Measurements from ENCODE around the gene HDAC9.

HDAC9 gene

DNA sequence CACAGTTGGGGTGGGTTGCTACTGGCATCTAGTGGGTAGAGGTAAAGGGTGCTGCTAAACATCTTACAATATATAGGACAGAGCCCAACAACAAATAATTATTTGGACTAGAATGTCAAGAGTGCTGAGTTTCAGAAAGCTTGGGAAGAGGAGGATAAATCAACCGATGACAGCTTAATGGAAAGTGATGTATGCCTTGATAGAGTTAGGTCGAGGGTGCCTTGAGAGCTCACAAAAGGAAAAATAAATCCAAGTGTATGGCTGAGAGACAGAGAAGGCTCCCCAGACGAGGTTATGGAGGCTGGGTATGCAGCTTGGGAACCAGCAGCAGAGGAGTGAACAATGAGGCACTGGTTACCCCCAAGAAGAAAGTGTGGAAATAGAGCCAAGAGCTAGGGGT is 211.1 kb downstream of the HDAC9 start:
- Histone ChIP-seq H3K4me1 (ENCODE audit: low read length) (no peaks in the 10 kb centered on the region), H3K27me3 (ENCODE audit: low read depth, low read length) (no peaks in the 10 kb centered on the region), H4K20me1 (ENCODE audit: insufficient read depth, low read length) (no peaks in the 10 kb centered on the region), H3K27ac (ENCODE audit: low read length) (no peak overlapping the region), H3K36me3 (replicated peaks; ENCODE audit: low read depth, low read length) (no peaks in the 10 kb centered on the region), H3K9ac (ENCODE audit: low read length) (no peak overlapping the region), H3K4me3 (ENCODE audit: low read length) (no peak overlapping the region), H2AFZ (ENCODE audit: low read depth, low read length) (no peak overlapping the region), H3K79me2 (ENCODE audit: low read length) (no peaks in the 10 kb centered on the region), H3K4me2 (ENCODE audit: low read length) (no peak overlapping the region), H3K9me3 (ENCODE audit: insufficient read depth, low read length) (no peaks in the 10 kb centered on the region)
- TF ChIP-seq, protein P1, sequence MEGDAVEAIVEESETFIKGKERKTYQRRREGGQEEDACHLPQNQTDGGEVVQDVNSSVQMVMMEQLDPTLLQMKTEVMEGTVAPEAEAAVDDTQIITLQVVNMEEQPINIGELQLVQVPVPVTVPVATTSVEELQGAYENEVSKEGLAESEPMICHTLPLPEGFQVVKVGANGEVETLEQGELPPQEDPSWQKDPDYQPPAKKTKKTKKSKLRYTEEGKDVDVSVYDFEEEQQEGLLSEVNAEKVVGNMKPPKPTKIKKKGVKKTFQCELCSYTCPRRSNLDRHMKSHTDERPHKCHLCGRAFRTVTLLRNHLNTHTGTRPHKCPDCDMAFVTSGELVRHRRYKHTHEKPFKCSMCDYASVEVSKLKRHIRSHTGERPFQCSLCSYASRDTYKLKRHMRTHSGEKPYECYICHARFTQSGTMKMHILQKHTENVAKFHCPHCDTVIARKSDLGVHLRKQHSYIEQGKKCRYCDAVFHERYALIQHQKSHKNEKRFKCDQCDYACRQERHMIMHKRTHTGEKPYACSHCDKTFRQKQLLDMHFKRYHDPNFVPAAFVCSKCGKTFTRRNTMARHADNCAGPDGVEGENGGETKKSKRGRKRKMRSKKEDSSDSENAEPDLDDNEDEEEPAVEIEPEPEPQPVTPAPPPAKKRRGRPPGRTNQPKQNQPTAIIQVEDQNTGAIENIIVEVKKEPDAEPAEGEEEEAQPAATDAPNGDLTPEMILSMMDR (IDR thresholded peaks at IDR 0.05; ENCODE audit: low read depth, low read length), result no peak
- no peak for TF ChIP-seq EZH2phosphoT487 (IDR thresholded peaks at IDR 0.05; ENCODE audit: low read depth)

- Histone ChIP-seq H3K4me1 (ENCODE audit: low read length) (no peaks in the 10 kb centered on the region), H2AFZ (ENCODE audit: low read depth, low read length) (no peak overlapping the region), H3K9me3 (ENCODE audit: insufficient read depth, low read length) (no peaks in the 10 kb centered on the region), H3K9ac (ENCODE audit: low read length) (no peak overlapping the region), H3K79me2 (ENCODE audit: low read length) (no peaks in the 10 kb centered on the region), H3K4me2 (ENCODE audit: low read length) (no peak overlapping the region), H3K4me3 (ENCODE audit: low read length) (no peak overlapping the region), H3K36me3 (replicated peaks; ENCODE audit: low read depth, low read length) (no peaks in the 10 kb centered on the region), H3K27me3 (ENCODE audit: low read depth, low read length) (no peaks in the 10 kb centered on the region), H3K27ac (ENCODE audit: low read length) (no peak overlapping the region), H4K20me1 (ENCODE audit: insufficient read depth, low read length) (no peaks in the 10 kb centered on the region)
- no peak for TF ChIP-seq EZH2phosphoT487 (IDR thresholded peaks at IDR 0.05; ENCODE audit: low read depth)
- TF ChIP-seq, protein P1 (IDR thresholded peaks at IDR 0.05; ENCODE audit: low read depth, low read length), result no peak
These were observed 212.7 kb downstream of the HDAC9 start for GRCh38 chr7:18708204-18708603.

GRCh38 chr7:18715988-18716387 is 220.4 kb downstream of the HDAC9 start:
- Histone ChIP-seq H3K9ac (ENCODE audit: low read length) (no peak overlapping the region), H4K20me1 (ENCODE audit: insufficient read depth, low read length) (no peaks in the 10 kb centered on the region), H3K4me1 (ENCODE audit: low read length) (no peaks in the 10 kb centered on the region), H3K27me3 (ENCODE audit: low read depth, low read length) (no peaks in the 10 kb centered on the region), H3K9me3 (ENCODE audit: insufficient read depth, low read length) (no peaks in the 10 kb centered on the region), H3K79me2 (ENCODE audit: low read length) (no peaks in the 10 kb centered on the region), H3K27ac (ENCODE audit: low read length) (no peak overlapping the region), H3K36me3 (replicated peaks; ENCODE audit: low read depth, low read length) (no peaks in the 10 kb centered on the region), H2AFZ (ENCODE audit: low read depth, low read length) (no peak overlapping the region), H3K4me3 (ENCODE audit: low read length) (no peak overlapping the region), H3K4me2 (ENCODE audit: low read length) (no peak overlapping the region)
- TF ChIP-seq, protein P1 (IDR thresholded peaks at IDR 0.05; ENCODE audit: low read depth, low read length), result no peak
- no peak for TF ChIP-seq EZH2phosphoT487 (IDR thresholded peaks at IDR 0.05; ENCODE audit: low read depth)

- H3K27ac ChIP-seq (ENCODE audit: low read length), result no peak overlapping the region
- H3K36me3 ChIP-seq (replicated peaks; ENCODE audit: low read depth, low read length), result no peaks in the 10 kb centered on the region
- TF ChIP-seq EZH2phosphoT487 (IDR thresholded peaks at IDR 0.05; ENCODE audit: low read depth), result no peak
- TF ChIP-seq, protein P1 (IDR thresholded peaks at IDR 0.05; ENCODE audit: low read depth, low read length), result no peak
- H3K27me3 ChIP-seq (ENCODE audit: low read depth, low read length), result no peaks in the 10 kb centered on the region
- no peak overlapping the region for H3K4me3 ChIP-seq (ENCODE audit: low read length)
- H3K9me3 ChIP-seq (ENCODE audit: insufficient read depth, low read length), result no peaks in the 10 kb centered on the region
- no peak overlapping the region for H2AFZ ChIP-seq (ENCODE audit: low read depth, low read length)
- H3K79me2 ChIP-seq (ENCODE audit: low read length), result no peaks in the 10 kb centered on the region
- no peak overlapping the region for H3K9ac ChIP-seq (ENCODE audit: low read length)
- H4K20me1 ChIP-seq (ENCODE audit: insufficient read depth, low read length), result no peaks in the 10 kb centered on the region
- no peak overlapping the region for H3K4me2 ChIP-seq (ENCODE audit: low read length)
- H3K4me1 ChIP-seq (ENCODE audit: low read length), result no peaks in the 10 kb centered on the region
These were observed 225.9 kb downstream of the HDAC9 start for GRCh38 chr7:18721429-18721828.

All from OCI-LY3 (cell line).